Measurements from ENCODE around the gene ROBO3.

Gene ROBO3

DNA sequence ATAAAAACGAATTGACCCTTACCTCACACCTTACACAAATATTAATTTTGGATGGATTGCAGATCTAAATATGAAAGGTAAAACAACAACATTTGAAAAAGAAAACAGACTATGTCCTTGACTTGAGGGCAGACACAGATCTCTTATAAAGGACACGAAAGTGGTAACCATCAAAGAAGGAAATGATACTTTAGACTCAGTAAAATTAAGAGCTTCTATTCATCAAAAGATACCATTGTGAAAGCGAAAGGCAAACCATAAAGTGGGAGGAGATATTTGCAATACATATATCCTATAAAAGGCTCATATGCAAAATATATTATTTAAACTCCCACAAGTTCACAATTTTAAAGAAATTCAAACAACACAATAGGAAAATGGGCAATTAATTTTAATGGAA is 65.6 kb downstream of the ROBO3 start:
- no peak for DNase-seq

Data from right forelimb (tissue), 1 donor.